Measurements from ENCODE around the gene GTF2A2. TPM values are rescaled to one million over a fixed set of nuclear protein-coding genes. Genes with fewer than 3 reads are reported as not detected.

GTF2A2 gene
- polyA plus RNA-seq, 1 donor (not counting 4 experiments of a cell fraction or from before 2014, with no cell fraction given) = 77.8 TPM

- no peaks in the 10 kb centered on the region for H3K9me3 ChIP-seq (ENCODE audit: control insufficient read depth, low read depth, low read length)
- H3K27me3 ChIP-seq (ENCODE audit: control insufficient read depth, extremely low read depth, insufficient read depth, low read length) = peaks cover 10% of the 10 kb centered on the region
- H4K20me1 ChIP-seq (ENCODE audit: control insufficient read depth, extremely low read depth, insufficient read depth, low read length) = no peaks in the 10 kb centered on the region
- no peak overlapping the region for H3K27ac ChIP-seq (ENCODE audit: control insufficient read depth, insufficient read depth, low read length)
- H3K36me3 ChIP-seq (ENCODE audit: control insufficient read depth in 2 of 2, extremely low read depth in 1 of 2, insufficient read depth in 2 of 2, low read length in 2 of 2) = no peaks in the 10 kb centered on the region
- H3K4me3 ChIP-seq (ENCODE audit: control insufficient read depth in 2 of 3, extremely low read depth in 1 of 3, insufficient read depth in 2 of 3, low read depth in 1 of 3, low read length in 3 of 3) = no peak overlapping the region
- H2AFZ ChIP-seq (ENCODE audit: control insufficient read depth, low read length) = no peak overlapping the region
- FAIRE-seq (no peak), DNase-seq (ENCODE audit: low read depth, low spot score) (no peak)
- no peaks in the 10 kb centered on the region for H3K4me1 ChIP-seq (ENCODE audit: control insufficient read depth, extremely low read depth, insufficient read depth, low read length)
- H3K9me1 ChIP-seq (ENCODE audit: control insufficient read depth, extremely low read depth, insufficient read depth, low read length) = no peaks in the 10 kb centered on the region
- dilution Hi-C loops (cut with MboI; ENCODE audit: extremely low pct_ligation_motif_present, low sequenced_read_pairs) = no loop called here
- no peak overlapping the region for H3K9ac ChIP-seq (ENCODE audit: control insufficient read depth, extremely low read depth, insufficient read depth, low read length)
- no peak overlapping the region for H3K4me2 ChIP-seq (ENCODE audit: control insufficient read depth, extremely low read depth, insufficient read depth, low read depth, low read length)
- no peaks in the 10 kb centered on the region for H3K79me2 ChIP-seq (ENCODE audit: control insufficient read depth, insufficient read depth, low read length)
- no peak for TF ChIP-seq CTCF (optimal IDR thresholded peaks at IDR 0.05 in 1 of 3, IDR thresholded peaks at IDR 0.05 in 1 of 3, conservative IDR thresholded peaks at IDR 0.05 in 1 of 3; ENCODE audit: extremely low read depth in 1 of 3, insufficient read depth in 2 of 3, low read length in 3 of 3)
- TF ChIP-seq EZH2 (IDR thresholded peaks at IDR 0.05; ENCODE audit: low read length) = no peak
Observed at GRCh38 chr15:59614153-59614552, 43.2 kb downstream of the GTF2A2 start.

GRCh38 chr15:59611276-59612260 is 45.7 kb downstream of the GTF2A2 start, which contains the start of gene GCNT3:
Gene GCNT3 (plus strand): TSS chr15:59611783. CDS start chr15:59618239, 6,456 bp downstream.
- H3K4me3 ChIP-seq (ENCODE audit: control insufficient read depth in 2 of 3, extremely low read depth in 1 of 3, insufficient read depth in 2 of 3, low read depth in 1 of 3, low read length in 3 of 3) = no peak within 1 kb of the TSS
- no peaks in the 10 kb centered on the region for H3K4me1 ChIP-seq (ENCODE audit: control insufficient read depth, extremely low read depth, insufficient read depth, low read length)
- FAIRE-seq = no peak
- H3K36me3 ChIP-seq (ENCODE audit: control insufficient read depth in 2 of 2, extremely low read depth in 1 of 2, insufficient read depth in 2 of 2, low read length in 2 of 2) = no peaks in the 10 kb centered on the region
- TF ChIP-seq CTCF (optimal IDR thresholded peaks at IDR 0.05 in 1 of 3, IDR thresholded peaks at IDR 0.05 in 1 of 3, conservative IDR thresholded peaks at IDR 0.05 in 1 of 3; ENCODE audit: extremely low read depth in 1 of 3, insufficient read depth in 2 of 3, low read length in 3 of 3) (no peak), EZH2 (IDR thresholded peaks at IDR 0.05; ENCODE audit: low read length) (no peak)
- H3K9me3 ChIP-seq (ENCODE audit: control insufficient read depth, low read depth, low read length) = no peaks in the 10 kb centered on the region
- no peak within 1 kb of the TSS for H3K4me2 ChIP-seq (ENCODE audit: control insufficient read depth, extremely low read depth, insufficient read depth, low read depth, low read length)
- H4K20me1 ChIP-seq (ENCODE audit: control insufficient read depth, extremely low read depth, insufficient read depth, low read length) = no peaks in the 10 kb centered on the region
- DNase-seq (ENCODE audit: low read depth, low spot score) = no peak
- no peak within 1 kb of the TSS for H3K9ac ChIP-seq (ENCODE audit: control insufficient read depth, extremely low read depth, insufficient read depth, low read length)
- no peak within 1 kb of the TSS for H2AFZ ChIP-seq (ENCODE audit: control insufficient read depth, low read length)
- H3K27me3 ChIP-seq (ENCODE audit: control insufficient read depth, extremely low read depth, insufficient read depth, low read length) = peaks cover 4% of the 10 kb centered on the region
- dilution Hi-C loops (cut with MboI; ENCODE audit: extremely low pct_ligation_motif_present, low sequenced_read_pairs) = no loop called here
- no peak within 1 kb of the TSS for H3K27ac ChIP-seq (ENCODE audit: control insufficient read depth, insufficient read depth, low read length)
- no peaks in the 10 kb centered on the region for H3K9me1 ChIP-seq (ENCODE audit: control insufficient read depth, extremely low read depth, insufficient read depth, low read length)
- no peaks in the 10 kb centered on the region for H3K79me2 ChIP-seq (ENCODE audit: control insufficient read depth, insufficient read depth, low read length)

All from keratinocyte (primary cell).